Activated gamma-delta T cell treated with Interleukin-2 at 50 U/mL for 16 hours (primary cell): ENCODE data around the gene ATRN.
"Not testable (repeated sequence)": the region's sequence is repeated elsewhere in the genome, so short reads cannot be mapped to it uniquely, and the experiment has no call there.

Experiments
- DNase-seq: peaks from one replicate; pipeline ENCODE4 v3.0.0-alpha.2; 2020

Gene ATRN

GRCh38 chr20:3471397-3472021 lies 691 bp downstream of the ATRN start:
- DNase-seq = no peak

GRCh38 chr20:3472105-3472504 lies 1.3 kb downstream of the ATRN start:
- no peak for DNase-seq

- no peak for DNase-seq
Observed at GRCh38 chr20:3473324-3473723, 2.5 kb downstream of the ATRN start.

- no peak for DNase-seq
Observed at GRCh38 chr20:3473944-3474343, 3.1 kb downstream of the ATRN start.

GRCh38 chr20:3477003-3477860 lies 6.4 kb downstream of the ATRN start:
- DNase-seq = not testable (repeated sequence)

GRCh38 chr20:3477861-3478544 lies 7.2 kb downstream of the ATRN start:
- no peak for DNase-seq

- DNase-seq = no peak
Observed at GRCh38 chr20:3479025-3479424, 8.2 kb downstream of the ATRN start.

GRCh38 chr20:3479759-3480615 lies 9.2 kb downstream of the ATRN start:
- no peak for DNase-seq

- DNase-seq = no peak
Observed at GRCh38 chr20:3483309-3483708, 12.5 kb downstream of the ATRN start.

- DNase-seq = no peak
Observed at GRCh38 chr20:3483784-3484183, 13.0 kb downstream of the ATRN start.

GRCh38 chr20:3485913-3486312 lies 15.1 kb downstream of the ATRN start:
- no peak for DNase-seq

GRCh38 chr20:3486850-3487249 lies 16.0 kb downstream of the ATRN start:
- DNase-seq = no peak

GRCh38 chr20:3492669-3493068 lies 21.9 kb downstream of the ATRN start:
- DNase-seq = no peak

GRCh38 chr20:3494218-3494617 lies 23.4 kb downstream of the ATRN start:
- no peak for DNase-seq

GRCh38 chr20:3502878-3503277 lies 32.1 kb downstream of the ATRN start:
- no peak for DNase-seq

GRCh38 chr20:3505148-3505547 lies 34.3 kb downstream of the ATRN start:
- DNase-seq = no peak

- no peak for DNase-seq
Observed at GRCh38 chr20:3509064-3509463, 38.2 kb downstream of the ATRN start.

- no peak for DNase-seq
Observed at GRCh38 chr20:3510110-3510509, 39.3 kb downstream of the ATRN start.

GRCh38 chr20:3512239-3512638 lies 41.4 kb downstream of the ATRN start:
- not testable (repeated sequence) for DNase-seq

GRCh38 chr20:3514012-3514642 lies 43.3 kb downstream of the ATRN start:
- no peak for DNase-seq

- DNase-seq = no peak
Observed at GRCh38 chr20:3515379-3516170, 44.8 kb downstream of the ATRN start.
